Endothelial cell of umbilical vein (primary cell): ENCODE results near the gene PDE3B. TPM values are rescaled to one million over a fixed set of nuclear protein-coding genes. Genes with fewer than 3 reads are reported as not detected.

Experiments used
- BruUV-seq: library from RNA; stranded (reverse); fragments of 400-500 nt; replicated peaks from 2 replicates; lab custom pipeline; 2021; lab: Mats Ljungman, UMichigan
- CTCF ChIA-PET: fragments of 300-600, 350-600 bp; sonication (Branson Sonifier 250); formaldehyde crosslinking; loops from one replicate; lab custom pipeline; 2021; ENCODE audit warnings: antibody characterized with exemption, inconsistent platforms; lab: Charles Lee
- POLR2A ChIA-PET: fragments of 300-600, 350-600 bp; sonication (Branson Sonifier 250); formaldehyde crosslinking; loops from one replicate; lab custom pipeline; 2021; ENCODE audit warnings: antibody characterized with exemption, inconsistent platforms; lab: Charles Lee
- DNase-seq: peaks from one replicate; pipeline ENCODE4 v3.0.0-alpha.2; 2011; ENCODE audit warnings: low read depth, low spot score
- FAIRE-seq: peaks from 2 replicates; lab custom pipeline; 2011; peaks lifted over from hg19 to GRCh38; lab: Jason Lieb, UNC
- H2AFZ ChIP-seq: 2 replicates; pipeline ENCODE4 v1.6.0; 2012; ENCODE audit warnings: low read depth, low read length, control low read depth, inconsistent platforms
- H3K27ac ChIP-seq: 2 replicates; pipeline ENCODE4 v1.5.1; 2011; ENCODE audit warnings: low read depth, mild to moderate bottlenecking, control low read depth, low read length, moderate library complexity; ENCODE audit not compliant: insufficient read depth
- H3K27me3 ChIP-seq, 2 experiments: 2 replicates each; pipeline versions ENCODE4 v1.6.0 to v1.6.1; 2011; ENCODE audit warnings: low read length in 2 of 2, mixed read lengths in 1 of 2; ENCODE audit not compliant: control insufficient read depth in 2 of 2, insufficient read depth in 2 of 2
- H3K36me3 ChIP-seq, 2 experiments: 2 replicates in 1 of 2; 3 replicates in 1 of 2; pipeline ENCODE4 v1.5.1; 2011; ENCODE audit warnings: low read length in 2 of 2, mild to moderate bottlenecking in 1 of 2, moderate library complexity in 1 of 2; ENCODE audit not compliant: control insufficient read depth in 2 of 2, insufficient read depth in 2 of 2; ENCODE audit errors: extremely low read depth in 1 of 2
- H3K4me1 ChIP-seq: 3 replicates; pipeline ENCODE4 v1.5.1; 2011; ENCODE audit warnings: mild to moderate bottlenecking, low read length; ENCODE audit not compliant: control insufficient read depth, insufficient read depth; ENCODE audit errors: extremely low read depth
- H3K4me2 ChIP-seq: 2 replicates; pipeline ENCODE4 v1.6.1; 2011; ENCODE audit warnings: low read length, control low read depth, mixed read lengths; ENCODE audit not compliant: insufficient read depth
- H3K4me3 ChIP-seq, 3 experiments: fragments of 200-600 bp in 1 of 3; sonication (generic), shearing (Covaris generic) in 1 of 3; replicated peaks in 1 of 3; 2 replicates each; pipeline ENCODE4 v1.5.1; 2011 to 2016; ENCODE audit warnings: control low read depth in 3 of 3, low read length in 3 of 3, mild to moderate bottlenecking in 2 of 3, inconsistent platforms in 1 of 3, low read depth in 1 of 3, moderate library complexity in 1 of 3; ENCODE audit not compliant: insufficient read depth in 1 of 3
- H3K79me2 ChIP-seq: 2 replicates; pipeline ENCODE4 v1.6.0; 2012; ENCODE audit warnings: low read length, inconsistent platforms; ENCODE audit not compliant: control insufficient read depth, insufficient read depth
- H3K9ac ChIP-seq: replicated peaks from 2 replicates; pipeline ENCODE3; 2011; ENCODE audit warnings: low read length, control low read depth; ENCODE audit not compliant: insufficient read depth; ENCODE audit errors: extremely low read depth
- H3K9me1 ChIP-seq: replicated peaks from 3 replicates; pipeline ENCODE4 v1.6.0; 2011; ENCODE audit warnings: mild to moderate bottlenecking, low read length; ENCODE audit not compliant: control insufficient read depth, insufficient read depth; ENCODE audit errors: extremely low read depth
- H3K9me3 ChIP-seq: replicated peaks from 2 replicates; pipeline ENCODE4 v1.5.1; 2012; ENCODE audit warnings: low read length, inconsistent platforms; ENCODE audit not compliant: control insufficient read depth, insufficient read depth
- H4K20me1 ChIP-seq: replicated peaks from 2 replicates; pipeline ENCODE3; 2011; ENCODE audit warnings: mild to moderate bottlenecking, low read length; ENCODE audit not compliant: control insufficient read depth, insufficient read depth; ENCODE audit errors: extremely low read depth
- EZH2 ChIP-seq: IDR thresholded peaks from 2 replicates; pipeline ENCODE4 v1.6.1; 2012; ENCODE audit warnings: borderline replicate concordance, low read depth, mild to moderate bottlenecking, moderate library complexity, low read length, inconsistent platforms; ENCODE audit not compliant: severe bottlenecking
- FOS ChIP-seq: IDR thresholded peaks from 2 replicates; pipeline ENCODE4 v1.6.1; 2011; ENCODE audit warnings: mild to moderate bottlenecking, low read length, moderate library complexity, borderline replicate concordance; ENCODE audit not compliant: insufficient read depth
- GATA2 ChIP-seq: IDR thresholded peaks from 2 replicates; pipeline ENCODE4 v1.7.0; 2011; ENCODE audit warnings: low read depth, mild to moderate bottlenecking, moderate library complexity, mixed read lengths, low read length; ENCODE audit not compliant: insufficient read length, insufficient read depth
- JUN ChIP-seq: IDR thresholded peaks from 2 replicates; pipeline ENCODE4 v1.6.1; 2011; ENCODE audit warnings: borderline replicate concordance, low read depth; ENCODE audit not compliant: insufficient read length, insufficient read depth
- MYC ChIP-seq: IDR thresholded peaks from one replicate; pipeline ENCODE4 v1.6.1; 2011; ENCODE audit warnings: mild to moderate bottlenecking, low read depth, low read length
- POLR2A ChIP-seq: IDR thresholded peaks from 2 replicates; pipeline ENCODE4 v1.6.1; 2012; ENCODE audit warnings: low read depth, mild to moderate bottlenecking, control low read depth, low read length
- POLR2AphosphoS5 ChIP-seq: IDR thresholded peaks from 2 replicates; pipeline ENCODE4 v1.6.1; 2012; ENCODE audit warnings: low read depth, mild to moderate bottlenecking, control low read depth, low read length, moderate library complexity; ENCODE audit not compliant: insufficient read depth
- dilution Hi-C: fragments of 300-500 bp; cut with MboI; formaldehyde crosslinking; loops from one replicate; pipeline ENCODE4 v1.15.0; 2019; ENCODE audit warnings: low sequenced_read_pairs; ENCODE audit not compliant: extremely low pct_ligation_motif_present
- intact Hi-C: fragments of 100-400 bp; cut with micrococcal nuclease; formaldehyde crosslinking; loops from one replicate; pipeline ENCODE4 v1.10.0; 2022
- polyA plus RNA-seq, 4 experiments: library from polyadenylated mRNA; depleted of rRNA in 3 of 4; stranded (reverse) in 3 of 4; unstranded in 1 of 4; fragments of >200 nt; gene quantifications; 2 replicates each; pipeline versions ENCODE4 v1.2.1 to v1.2.3, GENCODE V29; 2011 to 2012; ENCODE audit warnings: missing spikeins in 1 of 4
- total RNA-seq: library from RNA; stranded (reverse); gene quantifications from 2 replicates; pipeline ENCODE4 v1.2.3, GENCODE V29; 2021
- TF ChIP-seq, protein P1 (sequence below): IDR thresholded peaks from 2 replicates; pipeline ENCODE4 v1.6.1; 2011; ENCODE audit not compliant: insufficient read depth, insufficient read length
- TF ChIP-seq, protein P2 (sequence below), 2 donors: IDR thresholded peaks; 1 replicate in 1 of 2; 2 replicates in 1 of 2; pipeline ENCODE4 v1.5.1; 2011; ENCODE audit warnings: low read length in 2 of 2, mild to moderate bottlenecking in 2 of 2, moderate library complexity in 2 of 2, control low read depth in 1 of 2, inconsistent platforms in 1 of 2, low read depth in 1 of 2; ENCODE audit not compliant: insufficient read depth in 1 of 2; ENCODE audit errors: extremely low read depth in 1 of 2

The PDE3B gene
- total and polyA plus RNA-seq, 2 donors (not counting 3 experiments of a cell fraction or from before 2014, with no cell fraction given), result 0.26 to 1.9 TPM

DNA sequence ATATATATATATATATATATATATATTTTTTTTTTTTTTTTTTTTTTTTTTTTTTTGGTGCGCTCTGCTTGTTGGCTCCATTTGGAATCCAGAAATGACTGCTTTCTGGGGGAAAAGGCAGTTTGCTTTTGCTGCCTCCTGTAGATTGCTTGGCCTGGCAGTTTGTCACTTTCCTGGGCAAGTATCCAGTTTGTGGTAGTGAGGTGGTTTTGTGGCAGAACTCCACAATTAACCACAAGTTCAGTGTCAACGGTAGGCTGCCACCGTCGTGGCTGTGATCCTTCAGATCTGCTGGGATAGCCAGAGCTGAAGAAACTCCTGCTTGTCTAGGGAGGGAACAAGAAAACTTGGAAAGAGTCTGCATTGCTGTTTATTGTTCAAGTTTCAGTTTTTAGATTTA lies 5.0 kb upstream of the PDE3B start:
- H2AFZ ChIP-seq, result no peak overlapping the region
- dilution Hi-C loops, result no loop called here
- H4K20me1 ChIP-seq, result no peaks in the 10 kb centered on the region
- H3K4me3 ChIP-seq, result no peak overlapping the region
- no peak for TF ChIP-seq POLR2AphosphoS5
- no peak for TF ChIP-seq MYC
- TF ChIP-seq FOS, result no peak
- TF ChIP-seq EZH2, result no peak
- TF ChIP-seq, protein P1, sequence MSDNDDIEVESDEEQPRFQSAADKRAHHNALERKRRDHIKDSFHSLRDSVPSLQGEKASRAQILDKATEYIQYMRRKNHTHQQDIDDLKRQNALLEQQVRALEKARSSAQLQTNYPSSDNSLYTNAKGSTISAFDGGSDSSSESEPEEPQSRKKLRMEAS, result no peak
- no peak for TF ChIP-seq GATA2
- TF ChIP-seq, protein P2, sequence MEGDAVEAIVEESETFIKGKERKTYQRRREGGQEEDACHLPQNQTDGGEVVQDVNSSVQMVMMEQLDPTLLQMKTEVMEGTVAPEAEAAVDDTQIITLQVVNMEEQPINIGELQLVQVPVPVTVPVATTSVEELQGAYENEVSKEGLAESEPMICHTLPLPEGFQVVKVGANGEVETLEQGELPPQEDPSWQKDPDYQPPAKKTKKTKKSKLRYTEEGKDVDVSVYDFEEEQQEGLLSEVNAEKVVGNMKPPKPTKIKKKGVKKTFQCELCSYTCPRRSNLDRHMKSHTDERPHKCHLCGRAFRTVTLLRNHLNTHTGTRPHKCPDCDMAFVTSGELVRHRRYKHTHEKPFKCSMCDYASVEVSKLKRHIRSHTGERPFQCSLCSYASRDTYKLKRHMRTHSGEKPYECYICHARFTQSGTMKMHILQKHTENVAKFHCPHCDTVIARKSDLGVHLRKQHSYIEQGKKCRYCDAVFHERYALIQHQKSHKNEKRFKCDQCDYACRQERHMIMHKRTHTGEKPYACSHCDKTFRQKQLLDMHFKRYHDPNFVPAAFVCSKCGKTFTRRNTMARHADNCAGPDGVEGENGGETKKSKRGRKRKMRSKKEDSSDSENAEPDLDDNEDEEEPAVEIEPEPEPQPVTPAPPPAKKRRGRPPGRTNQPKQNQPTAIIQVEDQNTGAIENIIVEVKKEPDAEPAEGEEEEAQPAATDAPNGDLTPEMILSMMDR (IDR thresholded peaks at IDR 0.05; ENCODE audit: extremely low read depth in 1 of 2, insufficient read depth in 1 of 2, low read depth in 1 of 2, low read length in 2 of 2), result no peak
- no peak for TF ChIP-seq POLR2A
- no peak for TF ChIP-seq JUN
- FAIRE-seq, result no peak
- no peak for DNase-seq
- no peaks in the 10 kb centered on the region for H3K9me3 ChIP-seq
- H3K79me2 ChIP-seq, result no peaks in the 10 kb centered on the region
- POLR2A ChIA-PET, result no interaction called here
- no peaks in the 10 kb centered on the region for H3K9me1 ChIP-seq
- peaks cover 0 to 29% of the 10 kb centered on the region in 2 experiments for H3K27me3 ChIP-seq
- no peak overlapping the region for H3K27ac ChIP-seq
- H3K9ac ChIP-seq, result no peak overlapping the region
- BruUV-seq, result no TSS peak
- intact Hi-C loops, result no loop called here
- no peak overlapping the region for H3K4me2 ChIP-seq
- no peaks in the 10 kb centered on the region for H3K4me1 ChIP-seq
- CTCF ChIA-PET, result no interaction called here
- H3K36me3 ChIP-seq, result no peaks in the 10 kb centered on the region
